Central memory CD8-positive, alpha-beta T cell (primary cell): ENCODE data around the gene FADS2.

ENCODE experiments used
- ATAC-seq: fragments of 150-1000 bp; cut with Tn5 transposase; replicated peaks from 2 replicates; pipeline ENCODE4 v1.10.0; 2022; ENCODE audit warnings: mild to moderate bottlenecking, moderate FRiP score, moderate number of reproducible peaks; ENCODE audit not compliant: poor library complexity, severe bottlenecking; ENCODE audit errors: extremely low read depth
- DNase-seq, 2 donors: peaks; one replicate each; pipeline ENCODE4 v3.0.0; 2021; ENCODE audit warnings: low spot score in 2 of 2
- H3K27ac Mint-ChIP-seq: one replicate; pipeline ENCODE4 v1.8.0; 2022; ENCODE audit warnings: low read depth, mild to moderate bottlenecking, moderate library complexity, mixed read lengths
- H3K27me3 Mint-ChIP-seq: one replicate; pipeline ENCODE4 v1.8.0; 2022; ENCODE audit warnings: mixed read lengths
- H3K36me3 Mint-ChIP-seq: one replicate; pipeline ENCODE4 v1.8.0; 2022; ENCODE audit warnings: mild to moderate bottlenecking, moderate library complexity, mixed read lengths; ENCODE audit not compliant: insufficient read depth
- H3K4me1 Mint-ChIP-seq: one replicate; pipeline ENCODE4 v1.8.0; 2022; ENCODE audit warnings: mixed read lengths
- H3K4me3 Mint-ChIP-seq: one replicate; pipeline ENCODE4 v1.8.0; 2022; ENCODE audit warnings: mild to moderate bottlenecking, moderate library complexity, mixed read lengths
- H3K9me3 Mint-ChIP-seq: one replicate; pipeline ENCODE4 v1.8.0; 2022; ENCODE audit warnings: mixed read lengths

Gene FADS2

DNA sequence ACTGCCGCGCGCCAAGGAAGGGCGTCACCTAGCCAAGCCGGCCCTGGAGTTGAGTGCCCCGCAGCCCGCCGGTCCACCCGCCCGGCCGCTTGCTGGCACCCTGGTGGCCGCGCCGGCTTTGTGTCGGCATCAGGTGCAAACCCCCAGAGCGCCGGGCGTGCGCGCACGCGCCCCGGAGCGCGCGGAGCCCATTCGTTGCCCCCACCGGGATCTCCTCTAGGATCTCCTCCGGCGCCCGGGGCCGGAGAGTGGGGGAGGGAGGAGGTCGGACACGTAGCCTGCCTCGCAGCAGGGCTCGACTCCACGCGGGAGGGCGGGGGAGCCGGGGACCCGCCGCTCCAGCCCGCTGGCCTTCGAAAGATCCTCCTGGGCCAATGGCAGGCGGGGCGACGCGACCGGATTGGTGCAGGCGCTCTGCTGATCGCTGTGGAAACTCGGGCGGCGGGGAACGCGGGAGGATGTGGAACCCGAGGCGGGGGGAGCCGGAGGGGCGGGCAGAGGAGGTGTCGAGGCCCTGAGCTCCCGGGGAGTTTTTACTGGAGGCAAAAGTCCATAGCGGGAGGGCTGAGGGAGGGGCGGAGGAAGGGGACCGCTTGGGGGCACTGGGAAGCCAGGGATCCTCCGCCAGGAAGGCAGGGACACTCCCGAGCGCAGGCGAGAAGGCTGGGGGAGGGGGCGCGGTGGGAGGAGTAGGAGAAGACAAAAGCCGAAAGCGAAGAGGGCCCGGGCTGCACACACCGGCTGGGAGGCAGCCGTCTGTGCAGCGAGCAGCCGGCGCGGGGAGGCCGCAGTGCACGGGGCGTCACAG is at the start of gene FADS2:
FADS2 (plus strand) TSS at position 730 of the 808 bp plus-strand sequence. CDS start 91 bp downstream, outside the sequence.
- H3K4me1 Mint-ChIP-seq: peaks cover 25% of the 10 kb centered on the region
- peak within 1 kb of the TSS; percentile 82 for H3K4me3 Mint-ChIP-seq
- H3K27ac Mint-ChIP-seq: peak within 1 kb of the TSS; percentile 46
- peaks cover 36% of the 10 kb centered on the region for H3K27me3 Mint-ChIP-seq
- no peaks in the 10 kb centered on the region for H3K9me3 Mint-ChIP-seq
- ATAC-seq: peak; percentile 81
- H3K36me3 Mint-ChIP-seq: peaks cover 4% of the 10 kb centered on the region
- DNase-seq: peak; percentile 38 to 66

GRCh38 chr11:61778357-61778886 is 49.7 kb upstream of the FADS2 start:
- peaks cover 20% of the 10 kb centered on the region for H3K4me1 Mint-ChIP-seq
- peaks cover 2% of the 10 kb centered on the region for H3K36me3 Mint-ChIP-seq
- H3K9me3 Mint-ChIP-seq: no peaks in the 10 kb centered on the region
- no peaks in the 10 kb centered on the region for H3K27me3 Mint-ChIP-seq
- ATAC-seq: no peak
- peak overlapping the region; percentile 51 for H3K27ac Mint-ChIP-seq
- H3K4me3 Mint-ChIP-seq: peak overlapping the region; percentile 64
- no peak for DNase-seq

DNA sequence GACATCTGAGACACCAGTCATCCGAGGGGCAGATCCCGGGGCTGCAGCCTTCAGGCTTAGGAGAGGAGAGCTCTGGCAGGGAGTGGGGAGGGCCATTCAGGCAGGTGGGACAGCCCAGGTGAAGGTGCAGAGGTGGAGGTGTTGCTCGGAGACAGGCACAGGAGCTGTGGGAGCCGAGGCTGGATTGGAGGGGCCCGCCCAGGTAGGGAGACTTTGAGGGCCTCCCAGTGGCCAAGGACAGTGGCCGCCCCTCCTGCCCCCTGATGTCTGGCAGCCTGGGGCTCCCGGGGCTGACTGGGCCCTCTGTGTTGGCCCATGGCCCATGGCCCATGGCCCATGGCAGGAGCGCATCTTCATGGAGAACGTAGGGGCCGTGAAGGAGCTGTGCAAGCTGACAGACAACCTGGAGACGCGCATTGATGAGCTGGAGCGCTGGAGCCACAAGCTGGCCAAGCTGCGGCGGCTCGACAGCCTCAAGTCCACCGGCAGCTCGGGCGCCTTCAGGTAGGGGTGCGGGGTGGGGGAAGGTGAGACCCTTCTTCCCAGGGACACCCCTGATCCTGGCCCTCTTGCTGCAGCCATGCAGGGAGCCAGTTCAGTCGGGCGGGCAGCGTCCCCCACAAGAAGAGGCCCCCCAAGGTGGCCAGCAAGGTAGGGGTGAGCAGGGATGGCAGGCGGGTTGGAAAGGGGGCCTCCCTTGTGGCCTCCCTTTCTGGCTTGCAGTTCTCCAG is 49.0 kb upstream of the FADS2 start:
- DNase-seq (no peak), ATAC-seq (no peak)
- no peak overlapping the region for H3K4me3 Mint-ChIP-seq
- H3K36me3 Mint-ChIP-seq: peaks cover 2% of the 10 kb centered on the region
- peak overlapping the region; percentile 51 for H3K27ac Mint-ChIP-seq
- no peaks in the 10 kb centered on the region for H3K9me3 Mint-ChIP-seq
- H3K27me3 Mint-ChIP-seq: no peaks in the 10 kb centered on the region
- peaks cover 20% of the 10 kb centered on the region for H3K4me1 Mint-ChIP-seq

GRCh38 chr11:61779666-61780525 is 48.2 kb upstream of the FADS2 start:
- H3K27ac Mint-ChIP-seq: no peak overlapping the region
- no peak for DNase-seq
- H3K4me1 Mint-ChIP-seq: peaks cover 20% of the 10 kb centered on the region
- H3K36me3 Mint-ChIP-seq: peaks cover 2% of the 10 kb centered on the region
- no peaks in the 10 kb centered on the region for H3K27me3 Mint-ChIP-seq
- no peak overlapping the region for H3K4me3 Mint-ChIP-seq
- H3K9me3 Mint-ChIP-seq: no peaks in the 10 kb centered on the region
- no peak for ATAC-seq

DNA sequence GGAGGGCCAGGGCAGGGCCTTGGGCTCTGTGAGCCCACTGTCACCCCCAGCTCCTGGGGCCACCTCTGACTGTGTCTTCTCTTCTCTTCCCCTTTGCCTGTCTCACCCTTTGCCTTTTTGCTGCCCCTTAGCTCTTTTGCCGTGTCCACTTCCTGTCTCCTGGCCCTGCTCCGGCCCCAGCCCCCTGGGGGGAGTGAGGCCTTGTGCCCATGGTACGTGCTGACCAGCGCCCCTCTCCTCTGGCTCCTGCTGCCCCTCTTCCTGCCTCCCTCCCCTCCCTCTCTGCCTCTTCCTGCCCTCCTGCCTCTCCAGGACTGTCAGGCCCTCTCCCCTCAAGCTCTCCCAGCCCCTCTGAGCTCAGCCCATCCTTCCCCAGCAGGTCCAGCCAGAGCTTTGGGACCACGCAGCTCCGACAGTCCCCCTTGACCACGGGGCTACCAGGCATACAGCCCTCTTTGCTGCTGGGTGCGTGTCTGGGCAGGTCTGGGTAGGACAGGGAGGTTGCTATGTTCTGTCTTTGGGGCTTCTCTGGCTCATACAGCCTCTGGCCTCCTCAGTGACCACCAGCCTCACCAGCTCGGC is 47.4 kb upstream of the FADS2 start:
- ATAC-seq (no peak), DNase-seq (no peak)
- Mint-ChIP-seq H3K36me3 (peaks cover 3% of the 10 kb centered on the region), H3K27ac (no peak overlapping the region), H3K4me3 (no peak overlapping the region), H3K9me3 (no peaks in the 10 kb centered on the region), H3K27me3 (no peaks in the 10 kb centered on the region), H3K4me1 (peaks cover 14% of the 10 kb centered on the region)

GRCh38 chr11:61781585-61781984 is 46.5 kb upstream of the FADS2 start:
- no peak overlapping the region for H3K4me3 Mint-ChIP-seq
- DNase-seq: no peak
- peaks cover 2% of the 10 kb centered on the region for H3K36me3 Mint-ChIP-seq
- no peaks in the 10 kb centered on the region for H3K27me3 Mint-ChIP-seq
- no peak for ATAC-seq
- H3K4me1 Mint-ChIP-seq: peaks cover 6% of the 10 kb centered on the region
- H3K27ac Mint-ChIP-seq: no peak overlapping the region
- no peaks in the 10 kb centered on the region for H3K9me3 Mint-ChIP-seq

- Mint-ChIP-seq H3K9me3 (no peaks in the 10 kb centered on the region), H3K4me1 (peaks cover 4% of the 10 kb centered on the region), H3K27me3 (no peaks in the 10 kb centered on the region), H3K36me3 (peaks cover 2% of the 10 kb centered on the region), H3K4me3 (no peak overlapping the region), H3K27ac (no peak overlapping the region)
- ATAC-seq (no peak), DNase-seq (no peak)
Measured at GRCh38 chr11:61782299-61782698, 45.8 kb upstream of the FADS2 start.

- no peaks in the 10 kb centered on the region for H3K9me3 Mint-ChIP-seq
- H3K4me1 Mint-ChIP-seq: peaks cover 3% of the 10 kb centered on the region
- H3K27ac Mint-ChIP-seq: peak overlapping the region; percentile 42
- ATAC-seq: no peak
- H3K4me3 Mint-ChIP-seq: no peak overlapping the region
- peaks cover 7% of the 10 kb centered on the region for H3K36me3 Mint-ChIP-seq
- no peak for DNase-seq
- H3K27me3 Mint-ChIP-seq: no peaks in the 10 kb centered on the region
Measured at GRCh38 chr11:61782841-61783240, 45.3 kb upstream of the FADS2 start.

- Mint-ChIP-seq H3K27me3 (no peaks in the 10 kb centered on the region), H3K4me1 (peaks cover 7% of the 10 kb centered on the region), H3K9me3 (no peaks in the 10 kb centered on the region), H3K27ac (peak overlapping the region; percentile 87), H3K4me3 (no peak overlapping the region), H3K36me3 (peaks cover 10% of the 10 kb centered on the region)
- DNase-seq (no peak), ATAC-seq (no peak)
Measured at GRCh38 chr11:61783717-61784505, 44.2 kb upstream of the FADS2 start.

GRCh38 chr11:61784506-61784805 is 43.6 kb upstream of the FADS2 start:
- DNase-seq (no peak), ATAC-seq (no peak)
- Mint-ChIP-seq H3K36me3 (peaks cover 11% of the 10 kb centered on the region), H3K4me1 (peaks cover 10% of the 10 kb centered on the region), H3K27ac (peak overlapping the region; percentile 87), H3K27me3 (no peaks in the 10 kb centered on the region), H3K4me3 (no peak overlapping the region), H3K9me3 (no peaks in the 10 kb centered on the region)

GRCh38 chr11:61785837-61786402 is 42.2 kb upstream of the FADS2 start:
- Mint-ChIP-seq H3K36me3 (peaks cover 11% of the 10 kb centered on the region), H3K27ac (no peak overlapping the region)
- ATAC-seq: no peak

More at GRCh38 chr11:61785837-61786402, 42.2 kb upstream of the FADS2 start:
- Mint-ChIP-seq H3K4me1 (peaks cover 20% of the 10 kb centered on the region), H3K9me3 (no peaks in the 10 kb centered on the region), H3K27me3 (no peaks in the 10 kb centered on the region), H3K4me3 (no peak overlapping the region)
- no peak for DNase-seq
